NCI-H460 (cell line): ENCODE measurements around the gene RASAL3. TPM values are rescaled to one million over a fixed set of nuclear protein-coding genes. Genes with fewer than 3 reads are reported as not detected.
A peak's percentile ranks its signal among the peaks of the same experiment; 100 is the strongest.
"Not testable (repeated sequence)": the region's sequence is repeated elsewhere in the genome, so short reads cannot be mapped to it uniquely, and the experiment has no call there.

Experiments
- DNase-seq: peaks from one replicate; pipeline ENCODE4 v3.0.0-alpha.2; 2016; ENCODE audit warnings: low read depth; ENCODE audit errors: extremely low read depth
- total RNA-seq: library from RNA; depleted of rRNA; stranded (reverse); fragments of >200 nt; shearing (Covaris generic); gene quantifications from 2 replicates; pipeline ENCODE4 v1.2.3, GENCODE V29; 2014

Gene RASAL3
- total RNA-seq, 1 experiment from 2014 or later: not detected

DNA sequence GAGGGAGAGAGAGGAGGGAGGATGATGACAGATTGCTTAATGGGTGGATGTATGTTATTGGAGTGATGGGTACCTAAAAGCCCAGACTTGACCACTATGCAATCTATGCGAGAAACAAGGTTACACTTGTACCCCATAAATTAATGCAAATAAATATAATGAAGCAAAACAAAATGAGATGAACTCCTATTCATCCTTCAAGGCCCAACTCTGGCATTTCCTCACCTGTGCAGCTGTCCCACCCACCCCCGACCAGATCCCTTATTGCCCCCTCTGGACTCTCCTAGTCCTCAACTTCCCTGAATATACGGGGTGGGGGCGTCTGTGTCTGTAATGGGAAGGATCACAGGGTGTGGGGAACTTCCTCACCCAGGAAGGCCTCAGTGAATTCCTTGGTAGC lies 10.8 kb upstream of the RASAL3 start:
- DNase-seq: no peak

DNA sequence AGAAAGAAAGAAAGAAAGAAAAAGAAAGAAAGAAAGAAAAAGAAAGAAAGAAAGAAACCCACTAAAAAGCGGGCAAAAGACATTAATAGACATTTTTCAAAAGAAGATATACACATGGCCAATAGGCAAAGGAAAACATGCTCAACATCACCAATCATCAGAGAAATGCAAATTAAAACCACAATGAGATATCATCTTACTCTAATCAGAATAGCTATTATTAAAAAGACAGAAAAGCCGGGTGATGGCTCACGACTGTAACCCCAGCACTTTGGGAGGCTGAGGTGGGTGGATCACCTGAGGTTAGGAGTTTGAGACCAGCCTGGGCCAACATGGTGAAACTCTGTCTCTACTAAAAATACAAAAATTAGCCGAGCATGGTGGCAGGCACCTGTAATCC lies 9.5 kb upstream of the RASAL3 start:
- not testable (repeated sequence) for DNase-seq

DNA sequence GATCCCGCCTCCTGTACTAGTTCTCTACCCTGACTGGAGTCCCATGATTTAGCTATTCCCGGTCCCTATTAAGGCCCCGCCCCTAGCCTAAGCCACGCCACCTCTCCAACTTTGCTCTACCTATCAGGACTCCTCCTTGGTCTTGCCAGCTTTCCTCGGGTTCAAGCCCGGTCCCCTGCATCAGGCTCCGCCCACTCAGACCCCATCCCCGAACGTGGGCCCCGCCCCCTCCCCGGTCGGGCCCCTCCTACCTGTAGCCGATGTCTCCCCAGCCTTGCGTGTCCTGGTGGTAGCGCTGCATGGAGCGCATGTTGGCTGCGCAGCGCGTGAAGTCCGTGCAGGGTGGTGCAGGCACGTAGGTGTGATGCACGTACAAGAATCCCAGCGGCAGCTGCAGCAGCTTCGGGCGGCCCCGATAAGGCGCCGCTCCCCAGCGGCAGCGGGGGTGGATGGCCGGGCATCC lies 7.3 kb upstream of the RASAL3 start:
- DNase-seq: no peak

DNA sequence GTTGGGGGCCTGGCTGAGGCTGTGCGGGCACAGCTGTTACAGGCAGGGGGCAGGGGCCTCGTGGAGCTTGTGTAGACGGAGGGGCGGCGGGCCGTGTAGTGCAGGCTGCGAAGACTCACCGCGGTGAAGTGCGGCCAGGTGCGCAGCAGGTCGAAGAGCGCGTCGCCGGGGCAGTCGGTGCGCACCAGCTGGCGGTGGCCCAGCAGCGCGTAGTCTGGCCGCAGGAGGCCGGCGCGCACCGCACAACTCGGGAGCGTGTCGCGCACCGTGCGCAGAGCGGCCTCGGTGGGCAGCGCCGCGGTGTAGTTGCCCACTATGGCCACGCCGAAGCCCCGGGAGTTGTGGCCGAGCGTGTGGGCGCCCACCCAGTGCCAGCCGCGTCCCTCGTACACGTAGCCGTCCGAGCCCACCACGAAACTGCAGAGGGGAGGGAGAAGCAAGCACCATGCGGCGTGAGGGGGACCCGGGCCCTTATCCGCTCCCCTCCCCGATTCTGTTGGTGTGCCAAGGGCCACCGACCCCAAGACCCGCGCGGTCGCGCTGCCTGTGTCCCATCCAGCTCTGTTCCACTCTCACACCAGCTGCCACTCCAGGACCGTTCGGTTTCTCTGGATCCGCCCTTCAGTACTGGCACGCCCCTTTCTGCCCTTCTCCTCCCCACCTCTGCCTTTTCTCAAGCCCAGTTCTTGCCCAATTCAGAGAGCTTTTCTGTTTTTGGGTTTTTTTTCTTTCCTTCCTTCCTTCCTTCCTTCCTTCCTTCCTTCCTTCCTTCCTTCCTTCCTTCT lies 5.4 kb upstream of the RASAL3 start:
- no peak for DNase-seq

DNA sequence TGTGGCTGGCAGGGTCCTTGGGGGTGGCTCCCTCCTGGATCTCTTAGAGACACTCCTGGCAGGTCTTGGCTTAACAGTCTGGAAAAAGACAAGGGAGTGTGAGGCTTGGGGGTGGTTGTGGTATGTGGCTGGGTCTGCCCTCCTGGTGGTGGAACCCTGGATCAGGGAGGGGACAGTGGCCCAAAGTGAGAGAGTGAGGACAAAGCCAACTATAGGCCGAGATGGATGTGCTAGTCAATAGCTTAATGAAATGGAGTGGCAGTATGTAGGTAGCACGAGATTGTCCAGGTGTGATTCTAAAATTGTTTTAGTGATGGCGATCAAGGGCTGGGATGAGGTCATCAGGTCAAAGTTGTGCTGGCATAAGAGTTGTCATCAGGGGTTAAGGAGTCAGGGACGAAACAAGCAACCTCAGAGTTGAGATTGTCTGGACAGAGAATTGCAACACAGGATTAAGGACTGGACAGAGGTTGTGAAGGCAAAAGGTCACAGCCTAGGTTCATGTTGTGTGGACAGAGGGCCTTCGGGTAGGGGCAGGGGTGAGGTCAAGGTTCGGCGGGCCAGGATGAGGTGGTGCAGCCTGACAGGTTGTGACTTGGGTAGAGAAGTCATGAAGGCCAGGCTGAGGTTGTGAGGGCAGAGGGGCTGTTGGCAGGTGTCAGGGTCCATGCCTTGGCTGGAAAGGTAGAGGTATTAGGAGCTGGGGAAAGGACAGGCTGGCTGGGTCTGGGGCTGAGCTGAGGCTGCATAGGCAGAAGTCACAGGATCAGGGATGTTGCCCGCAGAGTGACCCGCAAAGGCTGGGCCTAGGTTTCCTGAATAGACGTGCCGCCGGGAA lies 4.5 kb upstream of the RASAL3 start:
- no peak for DNase-seq

DNA sequence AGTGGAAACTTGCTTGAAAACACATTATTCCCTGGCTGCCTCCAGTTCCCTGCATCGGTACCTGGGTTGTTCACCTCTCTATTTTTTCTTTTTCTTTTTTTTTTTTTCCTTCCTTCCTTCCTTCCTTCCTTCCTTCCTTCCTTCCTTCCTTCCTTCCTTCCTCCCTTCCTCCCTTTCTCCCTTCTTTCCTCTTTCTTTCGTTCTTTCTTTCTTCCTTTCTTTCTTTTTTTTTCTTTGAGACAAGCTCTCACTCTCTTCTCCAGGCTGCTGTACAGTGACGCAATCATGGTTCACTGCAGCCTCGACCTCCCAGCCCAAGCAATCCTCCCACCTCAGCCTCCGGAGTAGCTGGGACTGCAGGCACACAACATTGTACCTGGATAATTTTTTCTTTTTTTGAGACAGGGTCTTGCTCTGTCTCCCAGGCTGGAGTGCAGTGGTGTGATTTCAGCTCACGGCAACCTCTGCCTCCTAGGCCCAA lies 3.4 kb upstream of the RASAL3 start:
- no peak for DNase-seq

DNA sequence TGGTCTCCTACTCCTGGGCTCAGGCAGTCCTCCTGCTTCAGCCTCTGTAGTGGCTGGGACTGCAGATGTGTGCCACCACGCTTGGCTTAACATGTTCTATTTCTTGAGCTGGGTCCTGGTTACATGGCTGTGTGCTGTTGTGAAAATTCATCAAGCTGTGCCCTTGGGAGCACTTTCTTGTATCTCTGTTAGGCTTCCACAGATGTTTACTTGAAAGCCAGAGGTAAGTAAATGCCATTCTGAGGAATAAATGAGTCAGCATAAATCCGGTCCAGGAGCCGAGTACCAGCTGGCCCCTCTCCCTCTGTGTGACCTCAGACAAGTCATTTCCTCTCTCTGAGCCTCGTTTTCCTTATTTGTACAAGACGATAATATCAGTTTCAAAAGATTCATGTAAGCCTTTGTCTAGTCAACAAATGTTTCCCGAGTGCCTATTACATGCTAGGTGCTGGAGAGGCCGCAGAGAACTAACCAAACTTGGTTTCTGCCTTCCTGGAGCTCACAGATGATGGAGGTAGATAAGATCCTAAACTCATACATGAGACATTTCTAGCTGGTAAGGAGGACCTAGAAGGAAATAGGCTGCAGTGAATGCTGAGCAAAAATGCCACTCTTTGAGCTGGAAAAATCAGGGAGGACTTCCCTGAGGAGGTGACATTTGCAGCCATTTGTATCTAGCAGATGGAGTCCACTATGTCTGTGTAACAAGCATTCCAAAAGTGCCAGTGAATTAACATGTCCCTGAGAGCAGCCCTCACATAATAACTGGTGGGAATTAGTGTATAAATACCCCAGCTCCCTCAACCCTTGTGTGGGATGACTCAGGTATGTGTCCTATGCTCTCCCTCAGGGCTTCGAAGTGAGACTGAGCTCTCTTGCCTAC lies 2.7 kb upstream of the RASAL3 start:
- DNase-seq: no peak

DNA sequence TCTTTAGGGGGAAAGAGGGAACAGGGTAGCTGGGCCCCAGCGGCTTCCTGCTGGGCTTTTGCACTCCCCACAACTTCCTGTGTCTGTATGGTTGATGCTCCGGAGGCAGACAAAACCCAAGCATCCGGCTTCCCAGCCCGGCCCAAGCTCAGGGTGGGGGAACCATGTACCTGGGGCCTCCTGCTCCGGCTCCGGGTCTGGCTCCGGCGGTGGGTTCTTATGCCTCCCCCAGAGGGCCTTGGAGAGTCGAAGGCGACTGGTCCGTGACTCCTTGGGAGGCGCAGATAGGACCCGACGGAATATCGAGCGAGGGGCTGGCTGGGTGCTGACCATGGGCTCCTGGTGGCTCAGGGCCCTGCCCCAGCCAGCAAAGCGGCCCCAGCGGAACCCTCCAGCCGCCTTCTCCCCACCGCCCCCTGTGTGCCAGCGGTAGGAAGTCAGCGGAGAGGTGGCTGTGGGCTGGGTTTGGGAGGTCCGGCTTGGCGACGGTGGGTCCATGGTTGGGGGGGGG lies 428 bp downstream of the RASAL3 start:
- DNase-seq: no peak

DNA sequence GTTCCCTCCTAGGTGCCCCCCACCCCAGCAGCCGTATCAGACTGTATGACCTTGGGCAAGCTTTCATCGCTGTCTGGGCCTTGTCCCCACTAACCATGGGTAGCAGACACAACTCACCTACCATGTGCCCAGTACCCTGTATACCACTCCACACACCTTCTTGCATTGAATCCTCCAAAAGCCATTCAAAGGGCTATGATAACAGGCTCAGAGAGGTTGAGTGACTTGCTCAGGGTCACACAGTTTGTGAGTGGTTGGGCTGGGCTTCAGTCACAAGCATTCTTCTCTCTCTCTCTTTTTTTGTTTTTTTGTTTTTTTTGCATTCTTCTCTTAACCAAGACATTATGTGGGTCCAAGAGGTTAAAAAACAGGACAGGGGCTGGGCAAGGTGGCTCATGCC lies 2.6 kb downstream of the RASAL3 start:
- DNase-seq: no peak

DNA sequence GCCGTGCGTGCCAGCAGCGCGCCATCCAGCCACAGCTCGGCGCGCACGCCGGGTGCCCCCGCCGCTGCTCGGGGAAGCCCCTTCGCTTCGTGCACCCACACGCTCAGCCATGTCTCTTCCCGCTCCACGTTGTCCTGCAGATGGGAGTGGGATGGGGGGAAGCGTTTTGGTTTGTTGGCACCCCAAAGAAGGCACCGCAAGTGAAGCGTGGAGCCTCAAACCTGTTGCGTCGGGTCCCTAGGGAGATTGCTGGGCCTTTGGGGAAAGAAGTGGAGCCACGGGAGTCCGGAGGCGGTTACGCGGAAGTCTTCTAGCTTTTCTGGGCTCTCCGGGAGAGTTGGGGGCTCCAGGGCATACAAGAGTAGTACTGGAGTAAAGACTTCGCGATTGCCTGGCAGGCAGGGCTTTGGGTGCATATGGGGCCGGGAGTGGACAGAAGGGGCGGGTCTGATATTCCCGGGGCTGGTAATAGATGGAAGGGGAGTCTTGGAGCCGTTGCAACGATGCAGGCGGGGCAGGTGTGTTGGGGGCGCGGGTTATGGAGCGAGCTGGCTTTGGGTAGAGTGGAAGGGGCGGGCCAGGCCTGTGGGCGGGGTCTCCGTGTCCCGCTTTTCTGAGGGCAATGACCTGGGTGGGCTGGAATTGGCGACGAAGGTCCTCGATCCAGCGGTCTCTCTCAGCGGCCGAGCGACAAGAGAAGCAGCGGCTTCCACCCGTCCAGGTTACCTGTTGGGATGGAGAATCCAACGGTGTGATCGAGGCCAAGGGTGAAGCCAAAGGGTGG lies 6.5 kb downstream of the RASAL3 start:
- DNase-seq: no peak

DNA sequence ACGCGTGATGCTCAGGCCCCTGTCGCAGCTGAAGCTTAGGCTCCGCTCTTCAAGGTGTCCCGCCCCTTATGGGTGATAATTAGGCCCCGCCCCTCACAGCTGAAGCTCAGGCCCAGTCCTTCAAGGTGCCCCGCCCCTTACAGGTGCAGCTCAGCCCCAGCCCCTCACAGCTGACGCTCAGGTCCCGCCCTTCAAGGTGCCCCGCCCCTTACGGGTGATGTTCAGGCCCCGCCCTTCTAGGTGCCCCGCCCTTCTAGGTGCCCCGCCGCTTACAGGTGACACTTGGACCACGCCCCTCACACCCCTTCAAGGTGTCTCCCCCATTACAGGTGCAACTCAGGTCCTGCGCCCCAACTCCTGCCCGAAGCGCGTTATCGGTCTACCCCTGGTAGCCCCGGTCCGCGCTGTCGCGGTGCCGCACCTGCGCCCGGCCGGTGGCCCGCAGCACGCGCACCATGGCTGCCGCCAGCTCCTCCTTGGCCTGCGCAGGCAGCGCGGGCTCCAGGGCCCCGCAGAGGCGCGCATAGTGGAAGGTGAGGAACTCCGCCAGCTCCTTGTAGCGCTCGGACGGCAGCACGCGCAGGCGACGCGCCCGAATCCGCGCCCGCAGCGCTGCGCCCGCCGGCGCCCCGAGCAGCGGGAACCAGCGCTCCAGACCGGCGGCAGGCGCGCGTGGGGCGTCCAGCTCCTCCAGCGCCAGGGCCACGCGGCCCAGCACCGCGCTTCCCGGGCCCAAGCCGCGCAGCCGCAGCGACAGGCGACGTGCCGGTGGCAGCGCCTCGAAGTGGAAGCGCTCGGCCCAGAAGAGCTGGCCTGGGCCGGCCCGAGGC lies 7.3 kb downstream of the RASAL3 start:
- no peak for DNase-seq

DNA sequence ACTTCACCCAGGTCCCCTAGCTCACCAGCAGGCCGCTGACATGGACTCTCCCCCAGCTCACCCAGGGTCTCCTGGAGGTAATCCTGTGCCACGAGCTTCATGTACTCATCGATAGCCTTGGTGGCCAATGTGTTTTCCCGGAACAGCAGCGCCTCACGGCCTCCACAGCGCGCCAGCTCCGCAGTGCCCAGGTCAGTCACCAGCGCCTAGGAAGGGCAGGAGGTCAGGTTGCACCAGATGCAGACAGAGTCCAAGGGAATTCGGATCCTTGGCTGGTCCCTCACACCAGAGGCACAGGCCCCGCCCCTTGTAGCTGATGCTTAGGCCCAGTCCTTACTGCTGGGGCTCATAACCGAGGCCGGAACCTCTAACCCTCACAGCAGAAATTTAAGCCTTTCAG lies 7.9 kb downstream of the RASAL3 start:
- no peak for DNase-seq

DNA sequence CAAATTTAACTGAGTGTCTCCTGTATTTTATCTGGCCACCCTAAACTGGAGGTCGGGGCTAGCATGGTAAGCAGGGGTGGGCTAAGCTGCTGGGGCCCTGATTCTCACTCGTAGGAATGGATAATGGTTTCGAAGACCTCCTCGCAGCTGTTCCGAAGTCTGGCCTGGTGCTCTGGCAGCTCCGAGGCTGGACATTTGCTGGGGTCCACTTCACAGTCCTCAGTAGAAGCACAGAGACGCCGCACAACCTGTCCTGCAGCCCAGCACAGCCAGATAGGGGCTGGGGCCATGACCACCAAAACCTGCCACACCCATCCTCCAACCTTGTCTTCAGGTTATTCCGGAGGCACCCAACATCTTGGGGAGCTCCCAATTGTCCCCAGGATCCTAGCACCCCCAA lies 8.3 kb downstream of the RASAL3 start:
- DNase-seq: no peak

DNA sequence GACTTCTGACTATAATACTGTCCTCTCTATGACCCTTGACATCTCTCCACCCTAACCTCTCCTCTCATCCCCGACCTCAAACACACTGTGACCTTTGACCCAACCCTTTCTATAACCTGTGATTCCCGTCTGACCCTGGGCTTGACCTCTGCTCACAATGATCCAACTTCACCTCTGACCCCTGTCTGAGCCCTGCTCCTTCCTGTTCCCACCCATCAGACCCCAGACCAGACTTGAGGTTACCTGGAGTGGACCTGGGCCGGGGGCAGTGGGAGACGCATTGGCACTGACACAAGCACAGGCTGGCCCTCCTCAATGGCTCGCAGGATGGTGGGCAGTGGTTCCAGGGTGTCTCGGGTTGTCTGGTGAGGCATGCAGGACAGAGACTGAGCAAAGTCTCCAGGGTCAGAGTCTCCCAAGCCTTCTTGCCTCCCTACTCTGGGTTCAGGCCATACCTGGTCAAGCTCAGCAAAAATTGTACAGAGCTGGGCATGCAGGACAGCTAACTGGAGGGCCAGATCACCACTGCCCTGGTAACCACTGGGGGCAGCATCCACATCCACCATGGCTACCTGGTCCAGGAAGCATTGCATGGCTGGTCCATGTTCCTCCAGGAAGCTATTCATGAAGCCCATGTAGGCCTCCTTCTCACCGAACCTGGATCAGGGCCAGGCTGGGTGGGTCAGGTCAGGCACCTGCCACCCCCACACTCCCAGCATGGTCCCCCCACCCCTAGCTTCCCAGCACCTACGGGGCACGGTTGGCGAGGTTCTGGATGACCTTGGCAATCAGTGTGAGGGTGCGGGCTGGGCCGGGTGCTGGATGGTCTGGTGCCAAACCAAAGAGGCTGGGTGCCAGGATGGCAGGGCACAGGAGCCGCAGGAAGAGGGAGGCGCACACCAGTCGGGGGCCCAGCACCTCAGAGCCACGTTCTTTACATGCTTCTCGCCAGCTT lies 10.2 kb downstream of the RASAL3 start:
- no peak for DNase-seq

DNA sequence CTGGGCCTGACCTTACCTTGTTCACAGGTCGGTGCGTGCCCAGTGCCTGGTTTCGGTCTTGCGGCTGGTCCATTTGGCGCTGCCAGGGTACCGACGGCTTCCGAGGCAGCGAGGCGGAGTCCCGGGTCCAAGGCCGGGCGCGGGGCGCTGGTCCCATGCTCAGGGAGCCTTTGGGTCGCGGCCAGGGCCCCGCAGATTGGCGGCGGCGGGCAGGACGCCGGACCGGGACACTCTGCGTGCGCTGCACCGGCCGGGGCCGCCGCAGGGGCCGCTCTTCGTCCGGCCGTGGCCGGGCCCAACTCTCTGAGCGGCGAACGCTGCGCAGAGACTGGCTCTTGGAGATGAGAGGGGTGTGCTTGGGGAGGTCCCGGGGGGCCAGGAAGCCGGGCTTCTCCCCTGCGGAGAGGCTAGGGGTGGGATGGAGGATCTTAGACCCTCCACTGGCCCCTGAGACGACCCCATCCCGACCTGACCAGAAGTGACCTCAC lies 11.2 kb downstream of the RASAL3 start:
- DNase-seq: no peak

DNA sequence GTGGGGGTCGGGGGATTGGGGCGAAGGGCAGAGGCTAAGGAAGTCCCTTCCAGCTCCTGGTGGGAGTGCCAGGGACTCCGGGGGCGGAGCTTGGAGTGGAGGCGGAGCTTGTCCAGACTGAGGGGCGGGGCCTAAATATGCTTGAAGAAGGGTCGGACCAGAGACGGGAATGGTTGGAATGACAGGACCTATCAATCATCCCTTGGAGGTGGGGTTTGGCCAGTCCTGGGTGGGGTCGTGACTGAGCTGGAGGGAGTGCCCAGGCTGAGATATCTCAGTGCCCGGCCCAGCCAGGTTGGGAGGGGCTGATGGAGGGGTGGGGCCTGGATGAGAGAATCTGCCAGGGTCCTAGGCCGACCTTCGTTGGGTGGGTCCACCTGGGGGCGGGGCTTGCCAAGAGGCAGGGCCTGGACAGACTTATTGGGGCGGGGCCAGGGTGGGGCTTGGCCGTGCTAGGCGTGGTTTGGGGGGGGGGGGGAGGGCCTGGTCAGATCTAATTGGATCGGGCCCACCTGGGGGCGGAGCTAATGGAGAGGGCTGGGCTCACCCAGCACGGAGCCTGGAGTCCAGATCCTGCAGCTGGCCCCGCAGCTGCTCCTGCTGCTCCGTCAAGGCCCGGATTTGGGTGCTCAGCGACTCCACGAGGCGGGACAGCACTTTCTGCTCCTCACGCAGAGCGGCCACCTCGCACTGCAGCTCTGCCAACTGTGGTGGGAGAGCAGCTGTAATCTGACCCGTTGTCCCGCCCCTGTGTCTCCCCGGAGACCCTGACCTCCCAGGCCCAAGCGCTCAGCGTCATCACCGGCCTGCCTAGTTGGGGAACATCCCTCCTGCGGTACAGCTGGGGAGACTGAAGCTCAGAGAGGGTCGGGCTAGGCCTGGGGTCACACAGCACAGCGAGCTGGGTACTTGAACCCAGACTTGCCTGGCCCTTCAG lies 12.0 kb downstream of the RASAL3 start:
- peak; percentile 36 for DNase-seq

DNA sequence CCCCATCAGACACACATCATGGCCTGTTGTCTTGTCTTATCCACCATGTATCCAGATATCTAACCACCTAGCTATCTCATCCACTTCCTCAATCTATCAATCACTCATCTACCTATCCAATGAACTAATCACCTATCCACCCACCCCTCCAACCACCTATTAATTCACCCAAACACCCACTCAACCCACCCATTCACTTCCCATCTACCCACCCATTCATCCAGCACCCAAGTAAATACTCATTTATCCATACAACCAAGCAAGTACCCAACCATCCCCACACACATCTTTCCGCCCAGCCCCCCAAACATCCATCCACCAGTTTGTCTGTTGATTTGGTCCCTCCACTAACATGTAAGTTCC lies 13.8 kb downstream of the RASAL3 start:
- DNase-seq: no peak
